NCI-H226 (cell line): ENCODE results near the gene HAUS6.
A peak's percentile ranks its signal among the peaks of the same experiment; 100 is the strongest.
"Not testable (repeated sequence)": the region's sequence is repeated elsewhere in the genome, so short reads cannot be mapped to it uniquely, and the experiment has no call there.

Experiments used
- DNase-seq: peaks from one replicate; pipeline ENCODE4 v3.0.0-alpha.2; 2015

Gene HAUS6, protein sequence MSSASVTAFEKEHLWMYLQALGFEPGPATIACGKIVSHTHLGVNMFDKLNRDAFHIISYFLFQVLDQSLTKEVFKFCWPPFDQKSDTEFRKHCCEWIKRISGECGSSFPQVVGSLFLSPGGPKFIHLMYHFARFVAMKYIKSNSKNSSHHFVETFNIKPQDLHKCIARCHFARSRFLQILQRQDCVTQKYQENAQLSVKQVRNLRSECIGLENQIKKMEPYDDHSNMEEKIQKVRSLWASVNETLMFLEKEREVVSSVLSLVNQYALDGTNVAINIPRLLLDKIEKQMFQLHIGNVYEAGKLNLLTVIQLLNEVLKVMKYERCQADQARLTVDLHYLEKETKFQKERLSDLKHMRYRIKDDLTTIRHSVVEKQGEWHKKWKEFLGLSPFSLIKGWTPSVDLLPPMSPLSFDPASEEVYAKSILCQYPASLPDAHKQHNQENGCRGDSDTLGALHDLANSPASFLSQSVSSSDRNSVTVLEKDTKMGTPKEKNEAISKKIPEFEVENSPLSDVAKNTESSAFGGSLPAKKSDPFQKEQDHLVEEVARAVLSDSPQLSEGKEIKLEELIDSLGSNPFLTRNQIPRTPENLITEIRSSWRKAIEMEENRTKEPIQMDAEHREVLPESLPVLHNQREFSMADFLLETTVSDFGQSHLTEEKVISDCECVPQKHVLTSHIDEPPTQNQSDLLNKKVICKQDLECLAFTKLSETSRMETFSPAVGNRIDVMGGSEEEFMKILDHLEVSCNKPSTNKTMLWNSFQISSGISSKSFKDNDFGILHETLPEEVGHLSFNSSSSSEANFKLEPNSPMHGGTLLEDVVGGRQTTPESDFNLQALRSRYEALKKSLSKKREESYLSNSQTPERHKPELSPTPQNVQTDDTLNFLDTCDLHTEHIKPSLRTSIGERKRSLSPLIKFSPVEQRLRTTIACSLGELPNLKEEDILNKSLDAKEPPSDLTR

GRCh38 chr9:19102631-19103345 is at the start of gene HAUS6:
Gene HAUS6, minus strand, starts transcription at chr9:19102904. Its CDS starts 253 bp downstream, at chr9:19102651.
- peak; percentile 93 for DNase-seq

DNA sequence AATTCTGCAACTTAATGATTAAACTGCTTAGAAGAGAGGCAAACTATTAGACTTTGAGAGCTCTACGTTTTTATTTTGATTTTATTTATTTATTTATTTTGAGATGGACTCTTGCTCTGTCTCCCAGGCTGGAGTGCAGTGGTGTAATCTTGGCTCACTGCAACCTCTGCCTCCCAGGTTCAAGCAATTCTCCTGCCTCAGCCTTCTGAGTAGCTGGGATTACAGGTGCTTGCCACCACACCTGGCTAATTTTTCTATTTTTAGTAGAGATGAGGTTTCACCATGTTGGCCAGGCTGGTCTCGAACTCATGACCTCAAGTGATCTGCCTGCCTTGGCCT is 49.4 kb upstream of the HAUS6 start:
- not testable (repeated sequence) for DNase-seq

DNA sequence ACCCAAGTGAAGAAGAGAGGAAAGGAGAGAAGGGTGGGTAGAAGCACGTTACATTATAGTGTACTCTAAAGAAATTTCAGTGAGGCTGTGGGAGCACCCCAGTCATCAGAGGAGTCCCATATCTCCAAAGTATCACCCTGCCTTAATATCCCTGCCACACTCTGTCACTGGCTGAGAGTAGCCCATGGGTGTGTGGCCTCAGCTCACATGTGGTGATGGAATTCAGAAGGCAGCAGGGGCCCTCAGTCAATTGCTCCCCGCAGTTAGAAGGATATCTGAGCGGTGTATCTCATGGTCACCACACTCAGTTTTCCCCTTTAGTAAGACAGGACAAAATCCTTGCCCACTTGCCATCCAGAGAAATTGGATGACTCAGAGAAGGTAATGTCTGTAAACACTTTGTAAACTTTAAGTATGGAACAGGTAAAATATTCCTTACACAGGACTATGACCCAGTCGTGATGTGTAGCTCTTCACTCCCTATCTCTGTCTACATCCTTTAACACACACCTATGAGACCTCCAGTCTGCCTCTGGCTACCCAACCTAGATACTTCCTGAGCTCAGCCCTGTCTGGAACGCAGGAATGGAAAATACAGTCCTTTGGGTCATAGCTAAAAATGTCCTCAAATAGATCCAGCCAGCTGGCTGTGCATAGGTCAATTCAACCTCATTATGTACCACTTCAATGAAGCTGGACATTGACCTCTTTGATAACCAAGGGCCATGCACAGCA is 48.9 kb upstream of the HAUS6 start:
- no peak for DNase-seq

GRCh38 chr9:19149230-19149629 is 46.5 kb upstream of the HAUS6 start:
- no peak for DNase-seq

GRCh38 chr9:19148187-19148586 is 45.5 kb upstream of the HAUS6 start:
- no peak for DNase-seq

GRCh38 chr9:19146441-19147024 is 43.8 kb upstream of the HAUS6 start:
- DNase-seq = no peak

DNA sequence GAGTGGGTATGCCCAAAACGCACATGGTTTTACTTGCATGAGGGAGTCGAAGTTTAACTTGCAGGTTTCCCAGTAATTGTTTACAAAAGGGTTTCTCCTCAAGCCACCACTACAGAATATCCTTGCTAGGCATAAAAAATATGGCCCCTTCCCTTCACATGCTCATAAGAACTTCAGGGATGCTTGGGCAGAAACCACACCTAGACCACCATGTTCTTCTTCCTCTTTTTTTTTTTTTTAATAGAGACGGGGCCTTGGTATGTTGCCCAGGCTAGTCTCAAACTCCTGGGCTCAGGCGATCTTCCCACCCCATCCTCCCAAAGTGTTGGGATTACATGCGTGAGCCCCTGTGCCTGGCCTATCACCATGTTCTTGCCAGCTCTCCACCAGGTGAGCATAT is 43.2 kb upstream of the HAUS6 start:
- DNase-seq = no peak

- no peak for DNase-seq
These were observed 37.6 kb upstream of the HAUS6 start for GRCh38 chr9:19140259-19140658.

- no peak for DNase-seq
These were observed 35.4 kb upstream of the HAUS6 start for GRCh38 chr9:19138084-19138483.

GRCh38 chr9:19137282-19137681 is 34.6 kb upstream of the HAUS6 start:
- peak; percentile 57 for DNase-seq

DNA sequence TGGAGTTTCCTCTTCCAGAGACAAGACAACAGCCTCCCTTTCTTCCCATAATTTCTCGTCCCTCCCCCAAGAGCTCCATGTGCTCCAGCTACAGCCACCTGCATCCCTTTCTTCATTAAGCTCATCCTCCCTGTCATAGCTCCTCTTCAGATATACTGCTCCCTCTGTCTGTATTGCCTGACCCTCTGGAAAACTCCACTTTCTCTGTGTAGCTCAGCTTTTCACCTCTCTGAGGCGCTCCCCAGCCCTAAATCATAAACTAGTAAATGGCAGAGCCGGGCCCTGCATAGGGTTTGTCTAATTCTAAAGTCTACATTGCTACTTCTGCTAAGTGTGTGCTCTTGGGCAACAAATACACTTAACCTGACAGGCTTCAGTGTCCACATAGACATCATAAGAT is 33.4 kb upstream of the HAUS6 start:
- no peak for DNase-seq

DNA sequence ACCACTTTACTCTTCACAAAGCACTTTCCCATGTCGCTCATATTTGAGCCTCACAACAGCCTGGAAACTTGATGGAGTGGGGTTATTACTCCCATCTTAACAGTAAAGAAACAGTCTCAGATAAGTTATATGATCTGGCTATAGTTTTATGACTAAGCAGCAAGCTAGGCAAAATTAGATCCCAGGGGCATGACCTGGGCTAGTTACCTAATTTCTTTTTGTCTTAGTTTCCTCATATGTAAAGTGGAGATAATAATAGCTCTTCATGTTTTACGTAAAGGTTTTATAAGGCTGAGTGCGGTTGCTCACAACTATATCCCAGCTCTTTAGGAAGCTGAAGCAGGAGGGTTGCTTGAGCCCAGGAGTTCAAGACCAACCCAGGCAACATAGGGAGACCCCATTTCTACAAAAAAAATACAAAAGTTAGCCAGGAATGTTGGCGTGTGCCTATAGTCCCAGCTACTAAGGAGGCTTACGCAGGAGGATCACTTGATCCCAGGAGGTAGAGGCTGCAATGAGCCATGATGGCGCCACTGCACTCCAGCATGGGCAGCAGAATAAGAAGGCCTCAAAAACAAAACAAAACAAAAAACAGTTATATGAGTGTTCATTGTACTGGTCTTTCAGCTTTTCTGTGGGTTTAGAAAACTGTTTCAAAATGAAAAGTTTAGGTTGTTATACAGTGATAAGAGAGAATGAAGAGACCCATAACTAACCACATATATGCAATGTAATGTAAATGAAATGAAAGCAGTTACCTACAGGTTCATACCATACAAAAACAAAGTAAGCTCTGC is 31.0 kb upstream of the HAUS6 start:
- DNase-seq = no peak

DNA sequence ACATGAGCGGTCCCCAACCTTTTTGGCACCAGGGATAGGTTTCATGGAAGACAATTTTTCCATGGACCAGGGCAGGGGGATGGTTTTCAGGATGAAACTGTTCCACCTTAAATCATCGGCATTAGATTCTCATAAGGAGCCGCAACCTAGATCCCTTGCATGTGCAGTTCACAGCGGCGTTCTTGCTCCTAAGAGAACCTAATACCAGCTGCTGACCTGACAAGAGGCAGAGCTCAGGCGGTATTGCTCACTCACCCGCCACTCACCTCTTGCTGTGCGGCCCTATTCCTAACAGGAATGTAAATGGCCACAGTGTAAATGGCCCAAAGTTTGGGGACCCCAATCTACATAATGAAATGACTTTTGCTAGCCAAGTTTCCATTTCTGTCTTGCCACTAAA is 27.7 kb upstream of the HAUS6 start:
- DNase-seq = no peak

- no peak for DNase-seq
These were observed 25.3 kb upstream of the HAUS6 start for GRCh38 chr9:19127871-19128500.

GRCh38 chr9:19124430-19124793 is 21.7 kb upstream of the HAUS6 start:
- DNase-seq = no peak

DNA sequence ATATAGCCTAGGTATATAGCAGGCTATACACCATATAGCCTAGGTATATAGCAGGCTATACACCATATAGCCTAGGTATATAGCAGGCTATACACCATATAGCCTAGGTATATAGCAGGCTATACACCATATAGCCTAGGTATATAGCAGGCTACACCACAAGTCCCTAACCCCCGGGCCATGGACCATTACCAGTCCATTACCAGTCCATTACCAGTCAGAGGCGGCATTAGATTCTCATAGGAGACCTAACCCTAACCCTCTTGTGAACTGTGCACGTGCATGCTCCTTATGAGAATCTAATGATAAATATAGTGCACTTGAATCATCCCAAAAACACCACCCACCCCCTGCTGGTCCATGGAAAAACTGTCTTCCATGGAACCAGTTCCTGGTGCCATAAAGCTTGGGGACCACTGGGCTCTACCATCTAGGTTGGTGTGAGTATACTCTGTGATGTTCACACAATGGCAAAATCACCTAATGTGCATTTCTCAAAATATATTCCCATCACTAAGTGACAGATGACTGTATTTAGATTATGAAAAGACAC is 19.9 kb upstream of the HAUS6 start:
- DNase-seq = no peak

DNA sequence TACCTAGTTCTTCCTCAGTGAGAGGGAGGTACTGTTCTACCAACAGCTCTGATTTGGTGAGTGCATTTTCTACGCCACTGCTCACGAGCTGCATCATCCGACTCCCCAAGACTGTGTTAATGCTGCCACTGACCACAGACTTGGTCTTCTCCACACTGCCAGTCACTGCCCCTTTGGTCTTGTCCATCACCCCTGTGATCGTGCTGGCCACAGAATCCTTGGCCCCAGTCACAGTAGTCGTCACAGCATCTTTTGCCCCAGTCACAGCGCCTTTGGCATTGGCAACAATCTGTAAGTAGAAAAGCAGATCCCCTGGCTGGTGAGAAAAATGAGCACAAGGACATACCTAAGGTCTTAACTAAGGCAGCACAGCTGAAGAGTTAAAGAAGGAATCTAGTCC is 18.2 kb upstream of the HAUS6 start:
- DNase-seq = no peak

DNA sequence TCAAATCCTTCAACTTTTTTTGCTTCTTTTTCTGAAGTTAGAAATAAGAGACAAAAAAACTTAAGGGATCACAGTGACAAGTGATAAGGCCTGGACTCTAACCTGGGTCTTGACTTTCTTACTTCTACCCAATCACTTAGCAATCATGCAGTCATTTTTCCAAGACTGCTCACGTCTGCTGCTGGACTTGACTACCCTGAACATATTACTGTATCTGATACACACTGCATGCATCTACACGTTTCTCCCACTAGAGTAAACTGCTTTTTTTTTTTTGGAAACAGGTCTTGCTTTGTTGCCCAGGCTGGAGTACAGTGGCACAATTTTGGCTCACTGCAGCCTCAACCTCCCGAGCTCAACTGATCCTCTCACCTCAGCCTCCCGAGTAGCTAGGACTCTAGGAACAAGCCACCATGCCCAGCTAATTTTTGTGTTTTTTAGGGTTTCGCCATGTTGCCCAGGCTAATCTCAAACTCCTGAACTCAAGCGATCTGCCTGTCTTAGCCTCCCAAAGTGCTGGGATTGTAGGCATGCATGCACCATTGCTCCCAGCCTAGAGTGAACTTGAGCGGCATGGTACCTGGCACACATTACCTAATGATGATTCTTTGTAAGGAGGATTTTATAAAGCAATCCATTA is 17.2 kb upstream of the HAUS6 start:
- DNase-seq = no peak

DNA sequence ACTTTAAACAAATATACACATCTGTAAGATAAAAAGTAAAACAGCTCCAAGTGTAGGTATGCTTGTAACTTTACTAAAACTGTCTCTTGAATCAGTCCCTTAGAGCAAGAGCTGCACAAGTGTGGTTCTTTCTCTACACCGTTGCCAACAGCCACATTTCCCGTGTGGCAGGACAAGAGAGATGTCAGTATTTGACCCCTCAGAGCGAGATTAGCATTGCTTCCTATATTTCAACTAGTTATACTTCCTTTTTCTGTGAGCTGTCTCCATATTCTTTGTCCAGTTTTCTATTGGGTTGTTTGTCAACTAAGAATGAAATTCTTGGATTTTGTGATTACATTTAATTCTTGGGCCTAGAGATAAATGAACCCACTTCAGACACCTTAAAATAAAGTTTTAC is 16.5 kb upstream of the HAUS6 start:
- DNase-seq = no peak
